Omental fat pad (tissue), 4 donors: Measurements from ENCODE around the gene TPSB2. TPM values are rescaled to one million over a fixed set of nuclear protein-coding genes. Genes with fewer than 3 reads are reported as not detected.
"Not testable (repeated sequence)": the region's sequence is repeated elsewhere in the genome, so short reads cannot be mapped to it uniquely, and the experiment has no call there.

ENCODE experiments used
- ATAC-seq: fragments of 150-250 bp; one replicate; pipeline ENCODE4 v1.9.1; 2016; ENCODE audit warnings: mild to moderate bottlenecking, moderate library complexity; ENCODE audit not compliant: low FRiP score
- DNase-seq: peaks from one replicate; pipeline ENCODE4 v3.0.0-alpha.2; 2019; ENCODE audit warnings: low spot score
- total RNA-seq, 4 donors: library from RNA; depleted of rRNA; stranded (reverse); fragments of >200 nt; gene quantifications; one replicate each; pipeline ENCODE4 v1.1.0, GENCODE V29; 2016
- TF ChIP-seq, protein P1 (sequence below), 3 donors: fragments of 450-650 bp; IDR thresholded peaks; one replicate each; pipeline ENCODE4 v1.5.1; 2016 to 2017; ENCODE audit warnings: antibody characterized with exemption in 3 of 3, mild to moderate bottlenecking in 3 of 3, moderate library complexity in 2 of 3

TPSB2 gene
- 100 to 1,000 TPM in 1 of 4 donors, 10 to 100 TPM in 3; 10.1 to 112 (median 42.0) TPM for total RNA-seq

- DNase-seq, ATAC-seq: not testable (repeated sequence)
These were observed at the start of gene TPSB2 for GRCh38 chr16:1230084-1230470. TPSB2 (minus strand) TSS chr16:1230184; CDS start chr16:1229951, 233 bp downstream.

GRCh38 chr16:1279081-1279944, 49.3 kb upstream of the TPSB2 start:
- TF ChIP-seq, protein P1, sequence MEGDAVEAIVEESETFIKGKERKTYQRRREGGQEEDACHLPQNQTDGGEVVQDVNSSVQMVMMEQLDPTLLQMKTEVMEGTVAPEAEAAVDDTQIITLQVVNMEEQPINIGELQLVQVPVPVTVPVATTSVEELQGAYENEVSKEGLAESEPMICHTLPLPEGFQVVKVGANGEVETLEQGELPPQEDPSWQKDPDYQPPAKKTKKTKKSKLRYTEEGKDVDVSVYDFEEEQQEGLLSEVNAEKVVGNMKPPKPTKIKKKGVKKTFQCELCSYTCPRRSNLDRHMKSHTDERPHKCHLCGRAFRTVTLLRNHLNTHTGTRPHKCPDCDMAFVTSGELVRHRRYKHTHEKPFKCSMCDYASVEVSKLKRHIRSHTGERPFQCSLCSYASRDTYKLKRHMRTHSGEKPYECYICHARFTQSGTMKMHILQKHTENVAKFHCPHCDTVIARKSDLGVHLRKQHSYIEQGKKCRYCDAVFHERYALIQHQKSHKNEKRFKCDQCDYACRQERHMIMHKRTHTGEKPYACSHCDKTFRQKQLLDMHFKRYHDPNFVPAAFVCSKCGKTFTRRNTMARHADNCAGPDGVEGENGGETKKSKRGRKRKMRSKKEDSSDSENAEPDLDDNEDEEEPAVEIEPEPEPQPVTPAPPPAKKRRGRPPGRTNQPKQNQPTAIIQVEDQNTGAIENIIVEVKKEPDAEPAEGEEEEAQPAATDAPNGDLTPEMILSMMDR (IDR thresholded peaks at IDR 0.05): no peak
- no peak for DNase-seq
- ATAC-seq: no peak

DNA sequence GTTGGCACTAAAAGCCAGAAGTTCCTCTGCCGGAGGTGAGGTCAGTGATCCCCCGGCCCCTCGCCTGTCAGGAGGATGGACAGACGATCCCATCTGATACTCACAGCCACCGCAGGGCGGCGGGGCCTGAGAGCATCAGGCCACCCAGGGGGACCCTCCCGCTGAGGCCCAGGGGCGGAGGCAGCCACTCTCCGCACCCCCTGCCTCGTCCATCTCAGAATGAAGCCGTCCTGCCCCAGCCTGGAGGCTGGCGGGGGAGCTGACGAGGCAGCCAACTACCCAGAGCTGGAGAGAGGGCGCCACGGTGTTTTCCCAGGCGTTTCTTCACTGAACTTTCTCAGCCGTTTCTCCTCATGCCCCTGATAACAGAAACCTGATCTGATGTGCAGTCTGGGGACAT, 48.5 kb upstream of the TPSB2 start:
- ATAC-seq (no peak), DNase-seq (no peak)
- TF ChIP-seq, protein P1 (IDR thresholded peaks at IDR 0.05): no peak

- ATAC-seq (no peak), DNase-seq (no peak)
- TF ChIP-seq, protein P1 (IDR thresholded peaks at IDR 0.05): no peak
These were observed 47.8 kb upstream of the TPSB2 start for GRCh38 chr16:1277617-1278282.

- TF ChIP-seq, protein P1 (IDR thresholded peaks at IDR 0.05): no peak
- no peak for DNase-seq
- ATAC-seq: no peak
These were observed 47.2 kb upstream of the TPSB2 start for GRCh38 chr16:1277151-1277598.

DNA sequence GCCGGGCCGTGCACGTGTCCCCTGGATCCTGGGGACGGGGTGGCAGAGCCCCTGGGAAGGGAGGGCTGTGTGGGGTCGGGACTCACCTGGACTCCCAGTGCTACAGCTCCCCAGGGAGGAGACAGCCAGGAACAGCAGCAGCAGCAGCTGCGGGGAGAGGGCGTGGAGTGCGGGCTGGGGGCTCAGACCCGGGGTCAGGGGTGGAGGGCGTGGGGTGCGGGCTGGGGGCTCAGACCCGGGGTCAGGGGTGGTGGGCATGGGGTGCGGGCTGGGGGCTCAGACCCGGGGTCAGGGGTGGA, 46.5 kb upstream of the TPSB2 start:
- DNase-seq (no peak), ATAC-seq (no peak)
- TF ChIP-seq, protein P1 (IDR thresholded peaks at IDR 0.05): no peak

GRCh38 chr16:1275791-1276579, 46.0 kb upstream of the TPSB2 start:
- DNase-seq (no peak), ATAC-seq (no peak)
- TF ChIP-seq, protein P1 (IDR thresholded peaks at IDR 0.05): no peak
